PFSK-1 (cell line): ENCODE measurements around the gene NCK2.

Experiments
- FOXP2 ChIP-seq: optimal IDR thresholded peaks from 2 replicates; pipeline ENCODE3; 2011; ENCODE audit warnings: borderline replicate concordance, control low read depth, inconsistent platforms; ENCODE audit not compliant: insufficient read depth; ENCODE audit errors: extremely low read length, extremely low read depth
- POLR2AphosphoS5 ChIP-seq: IDR thresholded peaks from 2 replicates; pipeline ENCODE4 v1.6.1; 2012; ENCODE audit warnings: low read depth, mild to moderate bottlenecking, control low read depth, low read length, moderate library complexity
- SIN3A ChIP-seq: IDR thresholded peaks from 2 replicates; pipeline ENCODE4 v1.6.1; 2012; ENCODE audit warnings: mild to moderate bottlenecking, low read length, moderate library complexity, borderline replicate concordance; ENCODE audit not compliant: insufficient read depth
- TAF1 ChIP-seq: IDR thresholded peaks from 2 replicates; pipeline ENCODE4 v1.6.1; 2012; ENCODE audit warnings: low read length, control low read depth, borderline replicate concordance; ENCODE audit not compliant: insufficient read depth
- TF ChIP-seq, protein P1 (sequence below), 2 experiments: IDR thresholded peaks; 2 replicates each; pipeline versions ENCODE4 v1.6.1 to v1.8.0; 2011 to 2012; ENCODE audit warnings: low read depth in 2 of 2, low read length in 2 of 2, control low read depth in 1 of 2, inconsistent platforms in 1 of 2, mild to moderate bottlenecking in 1 of 2, moderate library complexity in 1 of 2; ENCODE audit not compliant: insufficient read depth in 1 of 2

The NCK2 gene

DNA sequence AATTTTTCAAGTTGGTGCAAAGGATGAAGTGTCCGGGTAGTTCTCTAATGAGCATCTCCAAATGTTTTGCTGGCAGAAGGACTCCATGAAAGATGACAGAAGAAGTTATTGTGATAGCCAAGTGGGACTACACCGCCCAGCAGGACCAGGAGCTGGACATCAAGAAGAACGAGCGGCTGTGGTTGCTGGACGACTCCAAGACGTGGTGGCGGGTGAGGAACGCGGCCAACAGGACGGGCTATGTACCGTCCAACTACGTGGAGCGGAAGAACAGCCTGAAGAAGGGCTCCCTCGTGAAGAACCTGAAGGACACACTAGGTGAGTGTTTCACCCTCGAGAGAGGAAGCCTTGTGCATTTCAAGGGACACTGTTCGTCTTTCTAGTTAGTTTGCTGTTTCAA lies 110.3 kb downstream of the NCK2 start:
- TF ChIP-seq FOXP2 (no peak), TAF1 (no peak), SIN3A (no peak), POLR2AphosphoS5 (no peak)
- TF ChIP-seq, protein P1, sequence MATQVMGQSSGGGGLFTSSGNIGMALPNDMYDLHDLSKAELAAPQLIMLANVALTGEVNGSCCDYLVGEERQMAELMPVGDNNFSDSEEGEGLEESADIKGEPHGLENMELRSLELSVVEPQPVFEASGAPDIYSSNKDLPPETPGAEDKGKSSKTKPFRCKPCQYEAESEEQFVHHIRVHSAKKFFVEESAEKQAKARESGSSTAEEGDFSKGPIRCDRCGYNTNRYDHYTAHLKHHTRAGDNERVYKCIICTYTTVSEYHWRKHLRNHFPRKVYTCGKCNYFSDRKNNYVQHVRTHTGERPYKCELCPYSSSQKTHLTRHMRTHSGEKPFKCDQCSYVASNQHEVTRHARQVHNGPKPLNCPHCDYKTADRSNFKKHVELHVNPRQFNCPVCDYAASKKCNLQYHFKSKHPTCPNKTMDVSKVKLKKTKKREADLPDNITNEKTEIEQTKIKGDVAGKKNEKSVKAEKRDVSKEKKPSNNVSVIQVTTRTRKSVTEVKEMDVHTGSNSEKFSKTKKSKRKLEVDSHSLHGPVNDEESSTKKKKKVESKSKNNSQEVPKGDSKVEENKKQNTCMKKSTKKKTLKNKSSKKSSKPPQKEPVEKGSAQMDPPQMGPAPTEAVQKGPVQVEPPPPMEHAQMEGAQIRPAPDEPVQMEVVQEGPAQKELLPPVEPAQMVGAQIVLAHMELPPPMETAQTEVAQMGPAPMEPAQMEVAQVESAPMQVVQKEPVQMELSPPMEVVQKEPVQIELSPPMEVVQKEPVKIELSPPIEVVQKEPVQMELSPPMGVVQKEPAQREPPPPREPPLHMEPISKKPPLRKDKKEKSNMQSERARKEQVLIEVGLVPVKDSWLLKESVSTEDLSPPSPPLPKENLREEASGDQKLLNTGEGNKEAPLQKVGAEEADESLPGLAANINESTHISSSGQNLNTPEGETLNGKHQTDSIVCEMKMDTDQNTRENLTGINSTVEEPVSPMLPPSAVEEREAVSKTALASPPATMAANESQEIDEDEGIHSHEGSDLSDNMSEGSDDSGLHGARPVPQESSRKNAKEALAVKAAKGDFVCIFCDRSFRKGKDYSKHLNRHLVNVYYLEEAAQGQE (IDR thresholded peaks at IDR 0.05; ENCODE audit: insufficient read depth in 1 of 2, low read depth in 2 of 2, low read length in 2 of 2), result no peak

DNA sequence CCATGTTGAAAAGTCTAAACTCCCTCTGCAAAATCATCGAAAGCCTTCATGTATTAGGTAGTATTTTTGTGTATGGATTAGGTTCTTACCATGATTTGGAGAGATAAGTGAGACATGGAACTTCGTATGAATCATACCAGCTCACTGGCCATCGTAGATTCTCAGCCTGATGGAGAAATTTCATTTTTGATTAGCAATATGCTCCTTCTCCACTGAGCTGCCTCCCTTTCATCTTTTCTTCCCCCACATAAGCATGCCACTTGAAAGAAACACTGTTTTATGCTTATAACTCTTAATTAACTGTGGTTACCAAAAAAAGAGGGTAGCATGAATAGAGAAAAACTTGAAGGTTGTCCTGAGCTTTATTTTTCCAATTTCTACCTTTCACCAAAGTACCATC lies 111.9 kb downstream of the NCK2 start:
- TF ChIP-seq, protein P1 (IDR thresholded peaks at IDR 0.05; ENCODE audit: insufficient read depth in 1 of 2, low read depth in 2 of 2, low read length in 2 of 2), result no peak
- TF ChIP-seq FOXP2, result no peak
- no peak for TF ChIP-seq POLR2AphosphoS5
- no peak for TF ChIP-seq TAF1
- no peak for TF ChIP-seq SIN3A

DNA sequence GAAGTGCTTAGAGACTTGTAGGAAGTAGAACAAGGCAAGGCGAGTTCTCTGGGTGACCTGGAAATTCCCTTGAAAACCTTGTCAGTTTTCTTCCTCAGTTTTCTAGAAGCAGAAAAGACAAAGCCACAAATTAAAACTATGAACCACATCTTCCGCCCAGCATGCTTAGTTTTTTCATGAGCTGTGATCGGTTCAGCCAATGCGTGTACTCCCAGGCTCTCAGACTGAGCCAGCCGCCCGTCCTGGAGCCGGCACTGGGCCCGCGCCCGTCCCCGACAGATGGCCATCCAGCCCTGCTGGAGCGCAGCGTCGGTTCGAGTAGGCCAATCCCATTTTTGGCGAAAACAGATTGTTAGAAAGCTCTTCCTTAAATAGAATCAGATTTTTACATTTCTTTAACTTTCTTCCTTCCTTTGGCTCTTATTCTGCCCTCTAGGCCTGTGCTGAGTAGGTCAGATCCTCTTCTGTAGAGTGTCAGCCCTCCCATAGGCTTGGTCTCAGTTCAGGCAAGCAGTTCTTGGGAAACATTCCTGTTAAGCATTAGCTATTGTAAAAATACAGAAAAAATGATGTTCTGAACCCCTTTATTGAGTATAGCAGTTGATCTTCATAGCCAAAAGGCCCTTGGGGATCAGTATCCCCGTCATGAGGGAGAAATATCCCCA lies 112.5 kb downstream of the NCK2 start:
- no peak for TF ChIP-seq SIN3A
- TF ChIP-seq POLR2AphosphoS5, result no peak

DNA sequence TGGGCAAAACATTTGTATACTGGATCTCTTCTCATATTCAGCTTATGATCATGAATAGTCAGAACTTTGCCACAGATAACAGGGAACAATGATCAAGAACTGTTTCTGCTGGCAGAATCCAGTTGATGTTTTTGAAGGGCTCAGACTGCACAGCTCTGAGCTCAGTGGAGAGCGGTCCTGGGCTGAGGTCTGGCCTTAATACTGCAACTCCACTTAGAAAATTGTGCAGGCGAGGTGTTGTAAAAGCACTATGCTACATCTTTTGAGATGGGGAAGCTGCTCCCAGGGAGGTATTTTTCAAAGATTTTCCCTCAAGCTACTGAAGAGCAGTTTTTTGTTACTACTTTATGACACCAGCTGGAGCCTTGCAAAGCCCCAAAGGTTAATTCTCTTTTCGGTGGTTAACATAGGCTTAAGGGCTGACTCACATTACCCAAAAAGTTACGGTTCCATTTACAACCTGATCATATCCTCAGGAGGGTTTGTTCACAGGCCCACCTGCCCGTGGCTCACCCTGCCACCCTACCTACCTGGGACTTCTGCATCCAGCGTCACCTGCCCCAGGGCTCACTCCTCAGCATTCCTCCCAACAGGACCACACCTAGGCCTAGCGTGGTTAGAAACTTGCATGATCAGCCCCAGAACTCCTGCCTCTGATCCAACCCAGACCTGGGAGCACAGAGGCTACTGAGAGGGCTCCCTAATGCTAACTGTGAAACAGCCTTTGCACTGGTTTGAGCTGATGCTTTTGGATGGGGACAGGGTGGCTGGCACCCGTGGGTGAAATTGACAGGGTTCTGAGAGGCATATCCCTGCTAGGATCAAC lies 114.4 kb downstream of the NCK2 start:
- TF ChIP-seq FOXP2 (no peak), SIN3A (no peak), POLR2AphosphoS5 (no peak), TAF1 (no peak)
- TF ChIP-seq, protein P1 (IDR thresholded peaks at IDR 0.05; ENCODE audit: insufficient read depth in 1 of 2, low read depth in 2 of 2, low read length in 2 of 2), result no peak

DNA sequence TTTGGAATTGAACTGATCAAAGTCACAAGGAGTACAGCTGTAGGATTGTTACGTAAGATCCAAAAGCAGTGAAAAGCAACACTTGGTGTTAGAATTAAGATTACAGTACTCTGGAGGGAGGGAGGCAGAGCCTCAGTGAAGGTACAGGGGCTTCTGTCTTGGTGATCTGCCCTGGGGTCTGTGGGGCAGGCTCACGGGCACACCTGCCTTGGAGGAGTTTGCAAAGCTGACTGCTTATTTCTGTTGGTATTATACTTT lies 114.9 kb downstream of the NCK2 start:
- TF ChIP-seq POLR2AphosphoS5 (no peak), TAF1 (no peak), SIN3A (no peak), FOXP2 (no peak)
- TF ChIP-seq, protein P1 (IDR thresholded peaks at IDR 0.05; ENCODE audit: insufficient read depth in 1 of 2, low read depth in 2 of 2, low read length in 2 of 2), result no peak
